CD4-positive, alpha-beta memory T cell (primary cell): Measurements from ENCODE around the gene LTBP1. TPM values are rescaled to one million over a fixed set of nuclear protein-coding genes. Genes with fewer than 3 reads are reported as not detected.
"Not testable (repeated sequence)": the region's sequence is repeated elsewhere in the genome, so short reads cannot be mapped to it uniquely, and the experiment has no call there.

Source experiments
- CTCF ChIA-PET: fragments of 350-600 bp; sonication (Branson Sonifier 250); formaldehyde crosslinking; loops from one replicate; lab custom pipeline; 2021; ENCODE audit warnings: inconsistent platforms; ENCODE audit not compliant: partially characterized antibody; lab: Charles Lee
- POLR2A ChIA-PET: fragments of 350-600 bp; sonication (Branson Sonifier 250); formaldehyde crosslinking; loops from one replicate; lab custom pipeline; 2021; ENCODE audit not compliant: partially characterized antibody; lab: Charles Lee
- DNase-seq, 5 donors: peaks; one replicate each; pipeline versions ENCODE4 v3.0.0 to v3.0.0-alpha.2; 2020 to 2022; ENCODE audit warnings: mixed read lengths in 1 of 5
- H3K27ac ChIP-seq: one replicate; pipeline ENCODE4 v1.7.0; 2013; ENCODE audit warnings: low read depth, low read length
- H3K27me3 ChIP-seq: 2 replicates; pipeline ENCODE4 v1.7.0; 2013; ENCODE audit warnings: mild to moderate bottlenecking, low read length, moderate library complexity; ENCODE audit not compliant: insufficient read depth
- H3K36me3 ChIP-seq: 2 replicates; pipeline ENCODE4 v1.7.0; 2013; ENCODE audit warnings: mild to moderate bottlenecking, low read length, moderate library complexity; ENCODE audit not compliant: insufficient read depth
- H3K4me1 ChIP-seq: 2 replicates; pipeline ENCODE4 v1.7.0; 2013; ENCODE audit warnings: mild to moderate bottlenecking, low read length, moderate library complexity; ENCODE audit not compliant: insufficient read depth
- H3K4me3 ChIP-seq, 2 donors: one replicate each; pipeline ENCODE4 v1.7.0; 2013; ENCODE audit warnings: low read length in 2 of 2, mild to moderate bottlenecking in 1 of 2
- H3K9me3 ChIP-seq, 2 donors: one replicate each; pipeline ENCODE4 v1.7.0; 2013; ENCODE audit warnings: low read length in 2 of 2, control low read depth in 1 of 2; ENCODE audit not compliant: control insufficient read depth in 1 of 2
- H3K27ac Mint-ChIP-seq, 7 donors: one replicate each; pipeline ENCODE4 v1.8.0; 2020 to 2021; ENCODE audit warnings: mixed read lengths in 7 of 7, mild to moderate bottlenecking in 6 of 7, inconsistent platforms in 3 of 7, moderate library complexity in 3 of 7
- H3K27me3 Mint-ChIP-seq, 2 donors: one replicate each; pipeline ENCODE4 v1.8.0; 2020 to 2021; ENCODE audit warnings: mixed read lengths in 2 of 2
- H3K36me3 Mint-ChIP-seq, 2 donors: one replicate each; pipeline ENCODE4 v1.8.0; 2020 to 2021; ENCODE audit warnings: mixed read lengths in 2 of 2, inconsistent platforms in 1 of 2, mild to moderate bottlenecking in 1 of 2
- H3K4me1 Mint-ChIP-seq, 4 donors: one replicate each; pipeline ENCODE4 v1.8.0; 2020 to 2021; ENCODE audit warnings: mixed read lengths in 4 of 4, mild to moderate bottlenecking in 1 of 4
- H3K4me3 Mint-ChIP-seq, 8 donors: one replicate each; pipeline ENCODE4 v1.8.0; 2020 to 2021; ENCODE audit warnings: mixed read lengths in 8 of 8, mild to moderate bottlenecking in 7 of 8, moderate library complexity in 6 of 8, inconsistent platforms in 3 of 8
- H3K9me3 Mint-ChIP-seq, 8 donors: one replicate each; pipeline ENCODE4 v1.8.0; 2020 to 2021; ENCODE audit warnings: mixed read lengths in 8 of 8, mild to moderate bottlenecking in 5 of 8, inconsistent platforms in 3 of 8, moderate library complexity in 1 of 8
- intact Hi-C: fragments of 100-400 bp; cut with micrococcal nuclease; formaldehyde crosslinking; loops from one replicate; pipeline ENCODE4 v1.15.1; 2023
- polyA plus RNA-seq, 2 donors: library from polyadenylated mRNA; unstranded; fragments of 300-500 nt; fragmentation: Illumina TruSeq; gene quantifications; one replicate each; pipeline ENCODE4 v1.2.3, GENCODE V29; 2021
- total RNA-seq, 2 experiments: library from RNA; stranded (reverse); gene quantifications; one replicate each; pipeline ENCODE4 v1.2.3, GENCODE V29; 2021

LTBP1 gene
- total and polyA plus RNA-seq, 4 experiments from 2014 or later = 0.44 TPM; not detected in 3

DNA sequence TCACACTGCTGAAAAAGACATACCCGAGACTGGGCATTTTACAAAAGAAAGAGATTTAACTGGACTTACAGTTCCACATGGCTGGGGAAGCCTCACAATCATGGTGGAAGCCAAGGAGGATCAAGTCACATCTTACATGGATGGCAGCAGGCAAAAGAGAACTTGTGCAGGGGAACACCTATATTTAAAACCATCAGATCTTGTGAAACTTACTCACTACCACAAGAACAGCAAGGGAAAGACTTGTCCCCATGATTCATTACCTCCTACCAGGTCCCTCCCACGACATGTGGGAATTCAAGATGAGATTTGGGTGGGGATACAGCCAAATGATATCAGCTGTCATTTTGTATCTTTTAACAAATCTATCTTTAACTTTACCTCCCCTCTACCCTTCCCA is 278.6 kb downstream of the LTBP1 start:
- H3K27ac ChIP-seq = no peak overlapping the region
- Mint-ChIP-seq H3K27ac (no peak overlapping the region), H3K36me3 (no peaks in the 10 kb centered on the region), H3K4me1 (no peaks in the 10 kb centered on the region), H3K9me3 (no peaks in the 10 kb centered on the region), H3K27me3 (peaks cover 2% of the 10 kb centered on the region in 2 donors), H3K4me3 (no peak overlapping the region)
- ChIA-PET CTCF (no interaction called here), POLR2A (no interaction called here)
- no peak overlapping the region for H3K4me3 ChIP-seq
- no peaks in the 10 kb centered on the region for H3K36me3 ChIP-seq
- no peaks in the 10 kb centered on the region for H3K27me3 ChIP-seq
- H3K4me1 ChIP-seq = no peaks in the 10 kb centered on the region
- intact Hi-C loops = no loop called here
- no peak for DNase-seq
- no peaks in the 10 kb centered on the region for H3K9me3 ChIP-seq

- Mint-ChIP-seq H3K36me3 (no peaks in the 10 kb centered on the region), H3K9me3 (no peaks in the 10 kb centered on the region), H3K4me1 (no peaks in the 10 kb centered on the region), H3K4me3 (no peak overlapping the region), H3K27me3 (peaks cover 2% of the 10 kb centered on the region in 2 donors), H3K27ac (no peak overlapping the region)
- CTCF ChIA-PET = no interaction called here
- POLR2A ChIA-PET = no interaction called here
- H3K27me3 ChIP-seq = no peaks in the 10 kb centered on the region
- no peak overlapping the region for H3K4me3 ChIP-seq
- no peak overlapping the region for H3K27ac ChIP-seq
- intact Hi-C loops = no loop called here
- H3K9me3 ChIP-seq = no peaks in the 10 kb centered on the region
- H3K4me1 ChIP-seq = no peaks in the 10 kb centered on the region
- DNase-seq = no peak
- H3K36me3 ChIP-seq = no peaks in the 10 kb centered on the region
Observed at GRCh38 chr2:33226546-33226945, 279.8 kb downstream of the LTBP1 start.

DNA sequence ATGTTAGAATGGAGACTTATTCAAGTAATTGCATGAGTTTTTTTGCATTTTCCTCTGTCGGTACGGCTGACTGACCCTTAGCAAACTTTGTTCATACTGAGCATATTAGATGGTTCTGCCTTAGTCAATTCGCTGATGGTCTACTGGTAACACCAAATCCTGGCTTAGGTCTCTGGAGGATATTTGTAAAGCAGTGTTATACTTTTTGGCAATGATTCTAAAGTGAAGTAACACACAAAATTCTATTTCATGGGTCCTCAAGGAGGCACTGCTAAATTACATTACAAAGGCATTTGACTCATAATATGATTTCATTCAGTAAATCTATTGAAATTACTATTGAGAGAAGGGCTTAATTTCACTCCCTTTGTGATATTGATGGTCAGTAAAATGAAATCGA is 282.9 kb downstream of the LTBP1 start:
- Histone ChIP-seq H3K9me3 (no peaks in the 10 kb centered on the region), H3K27me3 (no peaks in the 10 kb centered on the region), H3K4me1 (no peaks in the 10 kb centered on the region), H3K4me3 (no peak overlapping the region), H3K36me3 (no peaks in the 10 kb centered on the region), H3K27ac (no peak overlapping the region)
- H3K36me3 Mint-ChIP-seq = no peaks in the 10 kb centered on the region
- no peak for DNase-seq
- ChIA-PET CTCF (interaction anchor here (0.7 kb wide), 1 partner anchor 166 kb away, joined by 3 read pairs; no protein-coding TSS in a partner anchor), POLR2A (no interaction called here)
- no peaks in the 10 kb centered on the region for H3K4me1 Mint-ChIP-seq
- peaks cover 0 to 3% (median 0%) of the 10 kb centered on the region in 8 donors for H3K9me3 Mint-ChIP-seq
- H3K27me3 Mint-ChIP-seq = peaks cover 5 to 6% of the 10 kb centered on the region in 2 donors
- H3K4me3 Mint-ChIP-seq = no peak overlapping the region
- H3K27ac Mint-ChIP-seq = no peak overlapping the region
- intact Hi-C loops = no loop called here

- Mint-ChIP-seq H3K4me3 (no peak overlapping the region), H3K4me1 (no peaks in the 10 kb centered on the region), H3K27me3 (peaks cover 5 to 6% of the 10 kb centered on the region in 2 donors), H3K27ac (no peak overlapping the region), H3K36me3 (no peaks in the 10 kb centered on the region), H3K9me3 (peaks cover 0 to 3% (median 0%) of the 10 kb centered on the region in 8 donors)
- intact Hi-C loops = no loop called here
- H3K36me3 ChIP-seq = no peaks in the 10 kb centered on the region
- no peaks in the 10 kb centered on the region for H3K9me3 ChIP-seq
- no peaks in the 10 kb centered on the region for H3K4me1 ChIP-seq
- ChIA-PET CTCF (no interaction called here), POLR2A (no interaction called here)
- no peak overlapping the region for H3K4me3 ChIP-seq
- H3K27ac ChIP-seq = no peak overlapping the region
- H3K27me3 ChIP-seq = no peaks in the 10 kb centered on the region
- DNase-seq = no peak
Observed at GRCh38 chr2:33230195-33230594, 283.4 kb downstream of the LTBP1 start.

GRCh38 chr2:33230842-33231241 is 284.1 kb downstream of the LTBP1 start:
- Histone ChIP-seq H3K4me1 (no peaks in the 10 kb centered on the region), H3K36me3 (no peaks in the 10 kb centered on the region), H3K27ac (no peak overlapping the region), H3K4me3 (no peak overlapping the region), H3K9me3 (no peaks in the 10 kb centered on the region), H3K27me3 (no peaks in the 10 kb centered on the region)
- ChIA-PET CTCF (interaction anchor here (0.6 kb wide), 1 partner anchor 165 kb away, joined by 3 read pairs; no protein-coding TSS in a partner anchor), POLR2A (no interaction called here)
- H3K9me3 Mint-ChIP-seq = peaks cover 0 to 3% (median 0%) of the 10 kb centered on the region in 8 donors
- H3K4me1 Mint-ChIP-seq = no peaks in the 10 kb centered on the region
- no peak overlapping the region for H3K4me3 Mint-ChIP-seq
- intact Hi-C loops = no loop called here
- H3K36me3 Mint-ChIP-seq = no peaks in the 10 kb centered on the region
- DNase-seq = no peak
- no peak overlapping the region for H3K27ac Mint-ChIP-seq
- H3K27me3 Mint-ChIP-seq = peaks cover 5 to 6% of the 10 kb centered on the region in 2 donors

GRCh38 chr2:33235559-33235958 is 288.8 kb downstream of the LTBP1 start:
- H3K4me1 ChIP-seq, H3K4me3 Mint-ChIP-seq, H3K27ac Mint-ChIP-seq, POLR2A ChIA-PET, intact Hi-C loops, DNase-seq, H3K9me3 Mint-ChIP-seq, H3K9me3 ChIP-seq, H3K36me3 ChIP-seq, H3K27me3 Mint-ChIP-seq, H3K27ac ChIP-seq, CTCF ChIA-PET, H3K27me3 ChIP-seq, H3K36me3 Mint-ChIP-seq, H3K4me3 ChIP-seq, H3K4me1 Mint-ChIP-seq: not testable (repeated sequence)

DNA sequence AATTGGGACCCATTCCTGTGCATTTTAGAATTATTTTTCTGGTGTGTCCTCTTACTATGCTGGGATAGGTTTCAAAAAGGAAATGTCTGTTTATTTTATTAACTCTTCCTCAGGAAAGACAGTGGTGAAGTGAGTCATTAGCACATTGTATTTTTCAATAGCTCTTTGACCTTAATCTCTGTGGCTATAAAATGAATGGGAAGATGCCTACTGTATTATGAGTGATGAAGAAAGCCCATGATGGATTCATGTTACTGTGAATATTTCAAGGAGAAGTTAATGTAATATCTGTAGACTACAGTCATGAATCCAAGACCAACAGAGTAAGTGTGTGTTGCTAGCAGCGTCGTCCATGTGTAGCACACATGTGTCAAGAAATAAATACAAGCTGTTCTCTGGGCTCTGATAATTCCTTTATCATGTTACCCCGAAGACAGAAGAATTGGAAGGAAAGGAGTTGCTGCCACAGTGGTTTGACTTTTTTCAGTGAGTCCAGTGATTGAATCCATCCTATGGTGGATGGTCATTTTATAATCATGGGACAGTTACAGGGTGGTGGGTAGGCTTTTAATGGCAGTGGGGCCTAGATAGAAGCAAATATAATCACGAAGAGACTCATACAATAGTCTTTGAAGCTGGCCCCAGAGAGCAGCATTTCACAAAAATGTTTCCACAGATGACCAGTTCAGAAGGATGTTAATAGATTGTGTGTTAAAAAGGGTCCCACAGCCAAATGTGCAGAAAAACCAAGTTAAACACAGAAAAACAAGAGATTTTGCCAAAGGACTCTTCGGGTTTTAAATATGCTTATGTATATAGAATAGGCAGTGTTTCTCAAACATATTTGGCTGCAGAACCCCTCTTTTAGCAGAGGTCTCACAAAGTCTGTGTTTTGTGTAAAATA is 290.0 kb downstream of the LTBP1 start:
- ChIA-PET CTCF (no interaction called here), POLR2A (no interaction called here)

More for the DNA sequence above, 290.0 kb downstream of the LTBP1 start:
- no peak overlapping the region for H3K4me3 Mint-ChIP-seq
- Histone ChIP-seq H3K27me3 (no peaks in the 10 kb centered on the region), H3K36me3 (no peaks in the 10 kb centered on the region), H3K9me3 (no peaks in the 10 kb centered on the region), H3K27ac (no peak overlapping the region), H3K4me1 (no peaks in the 10 kb centered on the region), H3K4me3 (no peak overlapping the region)
- H3K36me3 Mint-ChIP-seq = no peaks in the 10 kb centered on the region
- intact Hi-C loops = no loop called here
- DNase-seq = no peak
- H3K4me1 Mint-ChIP-seq = no peaks in the 10 kb centered on the region
- peaks cover 0 to 3% (median 0%) of the 10 kb centered on the region in 8 donors for H3K9me3 Mint-ChIP-seq
- H3K27me3 Mint-ChIP-seq = peaks cover 4 to 6% of the 10 kb centered on the region in 2 donors
- H3K27ac Mint-ChIP-seq = no peak overlapping the region
